HCT116 (cell line): ENCODE data around the gene HEPACAM. TPM values are rescaled to one million over a fixed set of nuclear protein-coding genes. Genes with fewer than 3 reads are reported as not detected.

Experiments used
- ATAC-seq: fragments of 200-7000 bp; cut with Tn5 transposase; 2 replicates; pipeline ENCODE4 v1.9.1; 2020; ENCODE audit warnings: mild to moderate bottlenecking, moderate library complexity
- BruUV-seq: library from RNA; stranded (reverse); fragments of 400-500 nt; replicated peaks from 2 replicates; lab custom pipeline; 2021; lab: Mats Ljungman, UMichigan
- CTCF ChIA-PET: fragments of 300-600 bp; sonication (Branson Sonifier 250); formaldehyde crosslinking; loops from one replicate; lab custom pipeline; 2021; ENCODE audit warnings: antibody characterized with exemption; lab: Charles Lee
- POLR2A ChIA-PET: fragments of 300-600, 350-600 bp; sonication (Branson Sonifier 250); formaldehyde crosslinking; loops from one replicate; lab custom pipeline; 2021; ENCODE audit warnings: antibody characterized with exemption; lab: Charles Lee
- RAD21 ChIA-PET, 2 experiments: fragments of 300-600 bp; sonication (Branson Sonifier 250); formaldehyde crosslinking; loops; one replicate each; lab custom pipeline; 2023; ENCODE audit warnings: low total read pairs in 2 of 2; ENCODE audit not compliant: uncharacterized antibody in 2 of 2, unreplicated experiment in 2 of 2, low non-redundant PET in 1 of 2; lab: Charles Lee
- DNase-seq: peaks from one replicate; pipeline ENCODE4 v3.0.0-alpha.2; 2010; ENCODE audit warnings: low read depth, low spot score
- H2AFZ ChIP-seq: fragments of 200-600 bp; shearing (Covaris generic), sonication (generic); 2 replicates; pipeline ENCODE4 v1.6.1; 2017; ENCODE audit warnings: low read depth, mixed run types, mixed read lengths, antibody characterized with exemption, low read length; ENCODE audit not compliant: poor library complexity, severe bottlenecking
- H3K27ac ChIP-seq: 2 replicates; pipeline ENCODE4 v1.5.1; 2012; ENCODE audit warnings: low read depth, low read length
- H3K27me3 ChIP-seq: fragments of 200-600 bp; sonication (generic); 2 replicates; pipeline ENCODE4 v1.6.1; 2016; ENCODE audit warnings: mixed run types, low read length, mixed read lengths; ENCODE audit not compliant: insufficient read depth
- H3K36me3 ChIP-seq, 2 experiments: fragments of 200-500 bp in 1 of 2; fragments of 200-600 bp in 1 of 2; sonication (Bioruptor generic) in 1 of 2; sonication (generic) in 1 of 2; 2 replicates each; pipeline versions ENCODE4 v1.5.1 to v1.6.1; 2014 to 2016; ENCODE audit warnings: low read length in 2 of 2, inconsistent platforms in 1 of 2, mixed read lengths in 1 of 2, mixed run types in 1 of 2; ENCODE audit not compliant: insufficient read depth in 2 of 2, control insufficient read depth in 1 of 2
- H3K4me1 ChIP-seq, 2 experiments: fragments of 200-600 bp in 1 of 2; sonication (generic) in 1 of 2; 2 replicates each; pipeline versions ENCODE4 v1.5.1 to v1.6.1; 2012 to 2017; ENCODE audit warnings: low read length in 2 of 2, inconsistent platforms in 1 of 2, mild to moderate bottlenecking in 1 of 2, mixed read lengths in 1 of 2, mixed run types in 1 of 2, moderate library complexity in 1 of 2; ENCODE audit not compliant: insufficient read depth in 2 of 2, control insufficient read depth in 1 of 2
- H3K4me2 ChIP-seq: fragments of 200-600 bp; sonication (generic); 2 replicates; pipeline ENCODE4 v1.6.1; 2017; ENCODE audit warnings: mixed run types, low read length, mixed read lengths
- H3K4me3 ChIP-seq, 2 experiments: fragments of 200-600 bp in 1 of 2; sonication (generic) in 1 of 2; replicated peaks in 1 of 2; 2 replicates each; pipeline ENCODE4 v1.5.1; 2011 to 2016; ENCODE audit warnings: low read length in 2 of 2, control low read depth in 1 of 2, low read depth in 1 of 2, mild to moderate bottlenecking in 1 of 2, mixed read lengths in 1 of 2, mixed run types in 1 of 2
- H3K79me2 ChIP-seq: fragments of 200-600 bp; sonication (generic); 2 replicates; pipeline ENCODE4 v1.6.1; 2017; ENCODE audit warnings: mild to moderate bottlenecking, mixed run types, low read length, moderate library complexity, mixed read lengths; ENCODE audit not compliant: insufficient read depth
- H3K9ac ChIP-seq: fragments of 200-600 bp; sonication (generic); 2 replicates; pipeline ENCODE4 v1.6.1; 2016; ENCODE audit warnings: low read length, mixed read lengths
- H3K9me2 ChIP-seq: fragments of 200-600 bp; sonication (generic), shearing (Covaris generic); 2 replicates; pipeline ENCODE4 v1.6.1; 2017; ENCODE audit warnings: mixed run types, mild to moderate bottlenecking, moderate library complexity; ENCODE audit not compliant: insufficient read depth
- H3K9me3 ChIP-seq, 2 experiments: fragments of 200-500 bp in 1 of 2; fragments of 200-600 bp in 1 of 2; sonication (Bioruptor generic) in 1 of 2; sonication (generic) in 1 of 2; 2 replicates each; pipeline ENCODE4 v1.6.1; 2014 to 2017; ENCODE audit warnings: low read length in 2 of 2, mixed read lengths in 2 of 2, inconsistent platforms in 1 of 2, low read depth in 1 of 2, mild to moderate bottlenecking in 1 of 2, mixed run types in 1 of 2, moderate library complexity in 1 of 2; ENCODE audit not compliant: control insufficient read depth in 1 of 2, insufficient read depth in 1 of 2
- H4K20me1 ChIP-seq: fragments of 200-600 bp; sonication (generic), shearing (Covaris generic); 2 replicates; pipeline ENCODE4 v1.6.1; 2017; ENCODE audit warnings: mixed run types, mild to moderate bottlenecking, moderate library complexity; ENCODE audit not compliant: insufficient read depth
- CBX3 ChIP-seq: IDR thresholded peaks from 2 replicates; pipeline ENCODE4 v1.6.1; 2012; ENCODE audit warnings: low read depth
- EGR1 ChIP-seq: IDR thresholded peaks from 2 replicates; pipeline ENCODE4 v1.6.1; 2012; ENCODE audit warnings: low read depth
- ELF1 ChIP-seq: IDR thresholded peaks from 2 replicates; pipeline ENCODE4 v1.6.1; 2012; ENCODE audit warnings: low read depth, borderline replicate concordance
- EZH2 ChIP-seq: fragments of 200-600 bp; sonication (generic); IDR thresholded peaks from 2 replicates; pipeline ENCODE4 v1.6.1; 2017; ENCODE audit warnings: antibody characterized with exemption, mixed run types
- EZH2phosphoT487 ChIP-seq: fragments of 200-600 bp; IDR thresholded peaks from 2 replicates; pipeline ENCODE4 v1.6.1; 2018; ENCODE audit warnings: antibody characterized with exemption, borderline replicate concordance
- JUND ChIP-seq: IDR thresholded peaks from 2 replicates; pipeline ENCODE4 v1.6.1; 2012
- POLR2AphosphoS5 ChIP-seq: IDR thresholded peaks from 2 replicates; pipeline ENCODE4 v1.6.1; 2011; ENCODE audit warnings: mild to moderate bottlenecking, low read depth, low read length, moderate library complexity
- RAD21 ChIP-seq: IDR thresholded peaks from 2 replicates; pipeline ENCODE4 v1.6.1; 2012; ENCODE audit warnings: low read depth, mild to moderate bottlenecking
- SIN3A ChIP-seq: IDR thresholded peaks from 2 replicates; pipeline ENCODE4 v1.6.1; 2012; ENCODE audit warnings: low read depth
- SP1 ChIP-seq: IDR thresholded peaks from 2 replicates; pipeline ENCODE4 v1.6.1; 2012; ENCODE audit warnings: low read depth
- SRF ChIP-seq: IDR thresholded peaks from 2 replicates; pipeline ENCODE4 v1.6.1; 2012; ENCODE audit warnings: low read depth
- TCF7L2 ChIP-seq: IDR thresholded peaks from 2 replicates; pipeline ENCODE4 v1.7.0; 2011; ENCODE audit warnings: borderline replicate concordance, inconsistent platforms; ENCODE audit not compliant: insufficient read depth, insufficient read length; ENCODE audit errors: extremely low read depth
- YY1 ChIP-seq: IDR thresholded peaks from 2 replicates; pipeline ENCODE4 v1.6.1; 2011; ENCODE audit warnings: low read length, low read depth, moderate library complexity, mild to moderate bottlenecking; ENCODE audit not compliant: insufficient replicate concordance; ENCODE audit errors: extremely low read depth
- ZNF274 ChIP-seq: fragments of 200-500 bp; sonication (Bioruptor generic); IDR thresholded peaks from 2 replicates; pipeline ENCODE4 v1.6.1; 2014; ENCODE audit warnings: mild to moderate bottlenecking, low read depth, low read length, inconsistent platforms
- intact Hi-C: fragments of 100-400 bp; cut with micrococcal nuclease; formaldehyde crosslinking; loops from 2 replicates; pipeline ENCODE4 v1.10.0; 2022
- total RNA-seq: library from RNA; stranded (reverse); gene quantifications from one replicate; pipeline ENCODE4 v1.2.1, GENCODE V29; 2021; ENCODE audit not compliant: unreplicated experiment
- TF ChIP-seq, protein P1 (sequence below): IDR thresholded peaks from 2 replicates; pipeline ENCODE4 v1.6.1; 2012
- TF ChIP-seq, protein P2 (sequence below): IDR thresholded peaks from 2 replicates; pipeline ENCODE4 v1.6.1; 2012
- TF ChIP-seq, protein P3 (sequence below), 3 experiments: fragments of 200-600 bp in 1 of 3; sonication (generic) in 1 of 3; IDR thresholded peaks in 2 of 3; conservative IDR thresholded peaks in 1 of 3; 2 replicates each; pipeline ENCODE4 v1.5.1; 2012 to 2017; ENCODE audit warnings: low read depth in 2 of 3, low read length in 2 of 3, antibody characterized with exemption in 1 of 3, borderline replicate concordance in 1 of 3, control low read depth in 1 of 3, mild to moderate bottlenecking in 1 of 3, mixed read lengths in 1 of 3, mixed run types in 1 of 3, moderate library complexity in 1 of 3; ENCODE audit not compliant: insufficient read depth in 1 of 3
- TF ChIP-seq, protein P4 (sequence below): IDR thresholded peaks from 2 replicates; pipeline ENCODE4 v1.6.1; 2011; ENCODE audit warnings: mild to moderate bottlenecking, low read length, moderate library complexity; ENCODE audit not compliant: insufficient replicate concordance; ENCODE audit errors: extremely low read depth

Gene HEPACAM
- total RNA-seq, 1 experiment from 2014 or later: not detected

DNA sequence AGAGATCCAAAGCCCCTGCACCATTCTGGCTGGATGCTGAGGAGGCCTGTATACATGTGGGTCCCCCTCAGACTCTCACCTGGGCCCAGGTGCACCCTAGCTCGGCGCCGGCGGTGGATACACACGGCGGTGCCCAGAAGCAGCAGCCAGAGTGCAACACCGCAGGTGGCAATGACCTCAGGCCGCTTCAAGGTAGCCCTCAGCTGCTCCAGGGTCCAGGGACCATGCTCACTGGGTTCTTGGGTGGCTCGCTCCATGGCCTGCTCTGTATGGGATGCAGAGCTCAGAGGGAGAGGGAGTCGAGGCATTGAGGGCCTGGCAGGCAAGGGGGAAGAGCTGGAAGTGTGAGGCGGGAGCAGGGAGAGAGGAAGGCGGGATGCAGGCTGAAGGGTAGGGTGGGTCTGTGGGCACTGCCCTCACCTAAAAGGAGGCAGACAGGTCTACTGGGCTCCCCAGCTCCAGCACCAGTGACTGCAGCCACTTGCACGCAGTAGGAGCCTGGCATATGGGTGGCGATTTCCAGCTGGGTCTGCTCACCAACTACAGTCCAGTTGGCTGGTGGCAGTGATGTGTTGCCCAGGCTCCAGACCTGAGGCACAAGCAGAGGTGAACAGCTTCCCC, 42.0 kb downstream of the HEPACAM start:
- POLR2A ChIA-PET: no interaction called here

More for the DNA sequence above, 42.0 kb downstream of the HEPACAM start:
- Histone ChIP-seq H3K4me1 (peaks cover 0 to 15% of the 10 kb centered on the region in 2 experiments; a peak in 2 of 4 replicates), H4K20me1 (no peaks in the 10 kb centered on the region), H3K4me2 (no peak overlapping the region), H3K27ac (no peak overlapping the region), H3K79me2 (no peaks in the 10 kb centered on the region), H3K4me3 (no peak overlapping the region), H3K27me3 (no peaks in the 10 kb centered on the region), H2AFZ (no peak overlapping the region), H3K9me3 (no peaks in the 10 kb centered on the region), H3K36me3 (no peaks in the 10 kb centered on the region), H3K9me2 (no peaks in the 10 kb centered on the region), H3K9ac (no peak overlapping the region)
- CTCF ChIA-PET: interaction anchor here (0.5 kb wide), 1 partner anchor 27 kb away, joined by 3 read pairs; no protein-coding TSS in a partner anchor
- intact Hi-C loops: no loop called here
- TF ChIP-seq POLR2AphosphoS5: no peak
- TF ChIP-seq TCF7L2: no peak
- no peak for TF ChIP-seq SP1
- TF ChIP-seq ZNF274: no peak
- TF ChIP-seq RAD21: no peak
- no peak for TF ChIP-seq EZH2phosphoT487
- TF ChIP-seq SIN3A: no peak
- no peak for TF ChIP-seq EGR1
- TF ChIP-seq, protein P1, sequence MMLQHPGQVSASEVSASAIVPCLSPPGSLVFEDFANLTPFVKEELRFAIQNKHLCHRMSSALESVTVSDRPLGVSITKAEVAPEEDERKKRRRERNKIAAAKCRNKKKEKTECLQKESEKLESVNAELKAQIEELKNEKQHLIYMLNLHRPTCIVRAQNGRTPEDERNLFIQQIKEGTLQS: no peak
- TF ChIP-seq, protein P2, sequence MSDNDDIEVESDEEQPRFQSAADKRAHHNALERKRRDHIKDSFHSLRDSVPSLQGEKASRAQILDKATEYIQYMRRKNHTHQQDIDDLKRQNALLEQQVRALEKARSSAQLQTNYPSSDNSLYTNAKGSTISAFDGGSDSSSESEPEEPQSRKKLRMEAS: no peak
- TF ChIP-seq CBX3: no peak
- TF ChIP-seq ELF1: no peak
- no peak for TF ChIP-seq EZH2
- TF ChIP-seq YY1: no peak
- TF ChIP-seq, protein P3, sequence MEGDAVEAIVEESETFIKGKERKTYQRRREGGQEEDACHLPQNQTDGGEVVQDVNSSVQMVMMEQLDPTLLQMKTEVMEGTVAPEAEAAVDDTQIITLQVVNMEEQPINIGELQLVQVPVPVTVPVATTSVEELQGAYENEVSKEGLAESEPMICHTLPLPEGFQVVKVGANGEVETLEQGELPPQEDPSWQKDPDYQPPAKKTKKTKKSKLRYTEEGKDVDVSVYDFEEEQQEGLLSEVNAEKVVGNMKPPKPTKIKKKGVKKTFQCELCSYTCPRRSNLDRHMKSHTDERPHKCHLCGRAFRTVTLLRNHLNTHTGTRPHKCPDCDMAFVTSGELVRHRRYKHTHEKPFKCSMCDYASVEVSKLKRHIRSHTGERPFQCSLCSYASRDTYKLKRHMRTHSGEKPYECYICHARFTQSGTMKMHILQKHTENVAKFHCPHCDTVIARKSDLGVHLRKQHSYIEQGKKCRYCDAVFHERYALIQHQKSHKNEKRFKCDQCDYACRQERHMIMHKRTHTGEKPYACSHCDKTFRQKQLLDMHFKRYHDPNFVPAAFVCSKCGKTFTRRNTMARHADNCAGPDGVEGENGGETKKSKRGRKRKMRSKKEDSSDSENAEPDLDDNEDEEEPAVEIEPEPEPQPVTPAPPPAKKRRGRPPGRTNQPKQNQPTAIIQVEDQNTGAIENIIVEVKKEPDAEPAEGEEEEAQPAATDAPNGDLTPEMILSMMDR (IDR thresholded peaks at IDR 0.05 in 2 of 3, conservative IDR thresholded peaks at IDR 0.05 in 1 of 3; ENCODE audit: borderline replicate concordance in 1 of 3, insufficient read depth in 1 of 3, low read depth in 2 of 3, low read length in 2 of 3): no peak
- no peak for TF ChIP-seq JUND
- TF ChIP-seq, protein P4, sequence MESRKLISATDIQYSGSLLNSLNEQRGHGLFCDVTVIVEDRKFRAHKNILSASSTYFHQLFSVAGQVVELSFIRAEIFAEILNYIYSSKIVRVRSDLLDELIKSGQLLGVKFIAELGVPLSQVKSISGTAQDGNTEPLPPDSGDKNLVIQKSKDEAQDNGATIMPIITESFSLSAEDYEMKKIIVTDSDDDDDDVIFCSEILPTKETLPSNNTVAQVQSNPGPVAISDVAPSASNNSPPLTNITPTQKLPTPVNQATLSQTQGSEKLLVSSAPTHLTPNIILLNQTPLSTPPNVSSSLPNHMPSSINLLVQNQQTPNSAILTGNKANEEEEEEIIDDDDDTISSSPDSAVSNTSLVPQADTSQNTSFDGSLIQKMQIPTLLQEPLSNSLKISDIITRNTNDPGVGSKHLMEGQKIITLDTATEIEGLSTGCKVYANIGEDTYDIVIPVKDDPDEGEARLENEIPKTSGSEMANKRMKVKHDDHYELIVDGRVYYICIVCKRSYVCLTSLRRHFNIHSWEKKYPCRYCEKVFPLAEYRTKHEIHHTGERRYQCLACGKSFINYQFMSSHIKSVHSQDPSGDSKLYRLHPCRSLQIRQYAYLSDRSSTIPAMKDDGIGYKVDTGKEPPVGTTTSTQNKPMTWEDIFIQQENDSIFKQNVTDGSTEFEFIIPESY: no peak
- TF ChIP-seq SRF: no peak
- RAD21 ChIA-PET: no interaction called here
- no TSS peak for BruUV-seq
- ATAC-seq: no peak
- no peak for DNase-seq
